HEK293 (cell line): Measurements from ENCODE around the gene DACT2.

Experiments
- ZNF654 ChIP-seq: fragments of 450-650 bp; formaldehyde crosslinking; IDR thresholded peaks from 2 replicates; pipeline ENCODE4 v1.5.1; 2016; ENCODE audit warnings: low read depth, missing biosample characterization, missing genetic modification characterization
- ZSCAN18 ChIP-seq: fragments of 450-650 bp; formaldehyde crosslinking; IDR thresholded peaks from 2 replicates; pipeline ENCODE4 v1.5.1; 2016; ENCODE audit warnings: missing biosample characterization, missing genetic modification characterization

- TF ChIP-seq ZSCAN18 (tag by site-specific recombination) (no peak), ZNF654 (no peak)
Measured at GRCh38 chr6:168330403-168330802, 10.8 kb upstream of the DACT2 start.
